Cardiac muscle cell (in vitro differentiated cells and primary cell): ENCODE measurements around the gene PIEZO1. TPM values are rescaled to one million over a fixed set of nuclear protein-coding genes. Genes with fewer than 3 reads are reported as not detected.

Experiments
- DNase-seq, 2 donors: peaks; one replicate each; pipeline versions ENCODE4 v3.0.0 to v3.0.0-alpha.2; 2010 to 2017; ENCODE audit warnings: low read depth in 1 of 2, low spot score in 1 of 2
- H3K27ac ChIP-seq: fragments of 200-600 bp; sonication (generic); 2 replicates; pipeline ENCODE4 v1.5.1; 2016
- H3K27me3 ChIP-seq: fragments of 200-600 bp; sonication (generic); 2 replicates; pipeline ENCODE4 v1.6.0; 2016; ENCODE audit warnings: control low read depth
- H3K36me3 ChIP-seq: fragments of 200-600 bp; sonication (generic); 2 replicates; pipeline ENCODE4 v1.5.1; 2016; ENCODE audit warnings: control low read depth
- H3K4me1 ChIP-seq: fragments of 200-600 bp; sonication (generic); 2 replicates; pipeline ENCODE4 v1.8.1; 2017; ENCODE audit warnings: low read depth, mild to moderate bottlenecking, mixed run types
- H3K4me3 ChIP-seq: fragments of 200-600 bp; sonication (generic); 2 replicates; pipeline ENCODE4 v1.5.1; 2016; ENCODE audit warnings: mild to moderate bottlenecking
- H3K9me3 ChIP-seq: fragments of 200-600 bp; sonication (generic); 2 replicates; pipeline ENCODE4 v1.5.1; 2017; ENCODE audit warnings: low read depth, mild to moderate bottlenecking, control low read depth
- polyA plus RNA-seq: library from polyadenylated mRNA; unstranded; fragments of >200 nt; fragmentation: Nextera tagmentation; extraction: Ambion mirVana; gene quantifications from 2 replicates; pipeline ENCODE4 v1.2.1, GENCODE V29; 2016
- total RNA-seq: library from RNA; depleted of rRNA; stranded (reverse); fragments of >200 nt; gene quantifications from 2 replicates; pipeline ENCODE4 v1.2.3, GENCODE V29; 2016
- TF ChIP-seq, protein P1 (sequence below): IDR thresholded peaks from 2 replicates; pipeline ENCODE4 v1.5.1; 2012; ENCODE audit warnings: low read depth, mild to moderate bottlenecking, low read length

Gene PIEZO1
- total and polyA plus RNA-seq, 2 experiments from 2014 or later, result 32.7 to 121 TPM

GRCh38 chr16:88762258-88762870, 22.7 kb downstream of the PIEZO1 start:
- H3K27ac ChIP-seq, result peak overlapping the region; percentile 85
- no peak for DNase-seq
- peaks cover 50% of the 10 kb centered on the region for H3K4me1 ChIP-seq
- no peaks in the 10 kb centered on the region for H3K27me3 ChIP-seq
- no peaks in the 10 kb centered on the region for H3K36me3 ChIP-seq
- no peak overlapping the region for H3K4me3 ChIP-seq
- TF ChIP-seq, protein P1, sequence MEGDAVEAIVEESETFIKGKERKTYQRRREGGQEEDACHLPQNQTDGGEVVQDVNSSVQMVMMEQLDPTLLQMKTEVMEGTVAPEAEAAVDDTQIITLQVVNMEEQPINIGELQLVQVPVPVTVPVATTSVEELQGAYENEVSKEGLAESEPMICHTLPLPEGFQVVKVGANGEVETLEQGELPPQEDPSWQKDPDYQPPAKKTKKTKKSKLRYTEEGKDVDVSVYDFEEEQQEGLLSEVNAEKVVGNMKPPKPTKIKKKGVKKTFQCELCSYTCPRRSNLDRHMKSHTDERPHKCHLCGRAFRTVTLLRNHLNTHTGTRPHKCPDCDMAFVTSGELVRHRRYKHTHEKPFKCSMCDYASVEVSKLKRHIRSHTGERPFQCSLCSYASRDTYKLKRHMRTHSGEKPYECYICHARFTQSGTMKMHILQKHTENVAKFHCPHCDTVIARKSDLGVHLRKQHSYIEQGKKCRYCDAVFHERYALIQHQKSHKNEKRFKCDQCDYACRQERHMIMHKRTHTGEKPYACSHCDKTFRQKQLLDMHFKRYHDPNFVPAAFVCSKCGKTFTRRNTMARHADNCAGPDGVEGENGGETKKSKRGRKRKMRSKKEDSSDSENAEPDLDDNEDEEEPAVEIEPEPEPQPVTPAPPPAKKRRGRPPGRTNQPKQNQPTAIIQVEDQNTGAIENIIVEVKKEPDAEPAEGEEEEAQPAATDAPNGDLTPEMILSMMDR, result no peak
- H3K9me3 ChIP-seq, result no peaks in the 10 kb centered on the region

DNA sequence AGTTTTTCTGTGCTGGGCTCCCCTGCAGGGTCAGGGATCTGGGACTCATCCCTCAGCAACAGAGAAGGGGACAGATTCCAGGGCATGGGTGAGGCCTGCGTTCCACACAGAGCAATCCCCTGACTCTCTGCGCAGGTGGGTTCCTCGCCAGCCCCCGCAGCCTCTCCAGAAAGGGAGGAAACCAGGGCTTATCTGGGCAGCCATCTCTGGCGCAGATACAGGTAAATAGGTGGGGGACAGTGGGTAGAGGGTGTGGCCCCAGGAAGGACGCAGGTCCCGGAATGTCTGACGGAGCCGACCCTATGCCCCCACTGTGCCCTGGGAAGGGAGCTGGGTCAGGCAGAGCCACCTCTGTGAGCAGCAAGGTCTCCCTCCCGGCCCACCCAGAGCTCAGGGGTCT, 23.2 kb downstream of the PIEZO1 start:
- no peaks in the 10 kb centered on the region for H3K36me3 ChIP-seq
- no peak for DNase-seq
- H3K27ac ChIP-seq, result peak overlapping the region; percentile 50
- H3K4me3 ChIP-seq, result no peak overlapping the region
- TF ChIP-seq, protein P1, result no peak
- H3K9me3 ChIP-seq, result no peaks in the 10 kb centered on the region
- H3K27me3 ChIP-seq, result no peaks in the 10 kb centered on the region
- H3K4me1 ChIP-seq, result peaks cover 45% of the 10 kb centered on the region

DNA sequence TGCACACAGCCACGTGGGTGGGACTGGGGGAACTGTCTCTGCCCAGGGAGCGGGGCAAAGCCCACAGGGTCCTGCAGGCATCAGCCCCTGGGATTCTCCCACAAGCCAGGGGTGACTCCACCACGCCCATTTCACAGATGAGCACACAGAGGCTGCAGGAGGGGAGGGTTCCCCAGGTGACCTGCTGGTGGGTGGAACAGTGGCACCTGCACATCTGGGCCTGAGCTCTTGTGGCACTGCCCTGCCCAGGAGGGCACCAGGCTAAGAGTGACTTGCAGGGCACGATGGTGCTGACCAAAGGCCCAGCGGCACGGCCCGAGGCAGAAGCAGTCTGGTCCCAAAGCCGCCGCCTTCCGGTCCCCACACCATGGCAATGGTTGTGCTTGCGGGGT, 23.9 kb downstream of the PIEZO1 start:
- Histone ChIP-seq H3K27me3 (no peaks in the 10 kb centered on the region), H3K4me1 (peaks cover 45% of the 10 kb centered on the region), H3K4me3 (no peak overlapping the region), H3K36me3 (no peaks in the 10 kb centered on the region), H3K27ac (peak overlapping the region; percentile 99), H3K9me3 (no peaks in the 10 kb centered on the region)
- TF ChIP-seq, protein P1, result no peak
- DNase-seq, result no peak

DNA sequence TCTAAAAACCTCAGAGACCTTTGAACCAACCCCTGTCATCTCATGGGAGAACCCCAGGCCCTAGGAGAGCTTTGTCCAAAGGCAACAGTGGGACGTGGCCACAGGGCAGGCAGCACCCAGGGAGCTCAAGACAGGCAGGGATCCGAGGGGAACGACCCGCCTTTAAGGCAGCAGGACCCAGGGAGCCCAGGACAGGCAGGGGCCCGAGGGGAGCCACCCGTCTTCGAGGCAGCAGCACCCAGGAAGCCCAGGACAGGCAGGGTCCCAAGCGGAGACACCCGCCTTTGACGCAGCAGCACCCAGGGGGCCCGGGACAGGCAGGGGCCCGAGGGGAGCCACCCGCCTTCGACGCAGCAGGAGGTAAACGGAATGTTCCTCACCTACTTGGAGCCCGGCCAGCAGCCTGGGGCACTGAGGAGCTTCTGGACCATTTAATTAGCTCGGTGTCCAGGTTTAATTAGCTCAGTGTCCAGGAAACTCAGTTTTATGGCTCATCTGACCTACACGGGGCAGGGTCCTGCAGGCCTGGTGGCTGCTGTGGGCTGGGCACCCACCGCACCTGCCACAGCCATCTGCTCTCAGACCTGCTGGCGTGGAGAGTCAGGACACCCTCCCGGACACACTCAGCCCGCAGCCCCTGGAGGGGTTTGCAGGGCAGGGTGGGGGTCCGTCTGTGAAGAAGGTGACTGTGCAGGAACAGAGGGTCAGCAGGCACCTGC, 24.4 kb downstream of the PIEZO1 start:
- H3K27me3 ChIP-seq, result no peaks in the 10 kb centered on the region
- peaks cover 45% of the 10 kb centered on the region for H3K4me1 ChIP-seq
- TF ChIP-seq, protein P1, result no peak
- H3K9me3 ChIP-seq, result no peaks in the 10 kb centered on the region
- DNase-seq, result no peak
- peak overlapping the region; percentile 99 for H3K27ac ChIP-seq
- H3K4me3 ChIP-seq, result no peak overlapping the region
- H3K36me3 ChIP-seq, result no peaks in the 10 kb centered on the region

- no peaks in the 10 kb centered on the region for H3K9me3 ChIP-seq
- peak overlapping the region; percentile 99 for H3K27ac ChIP-seq
- DNase-seq, result no peak
- peaks cover 41% of the 10 kb centered on the region for H3K4me1 ChIP-seq
- no peak overlapping the region for H3K4me3 ChIP-seq
- no peaks in the 10 kb centered on the region for H3K27me3 ChIP-seq
- TF ChIP-seq, protein P1, result no peak
- no peaks in the 10 kb centered on the region for H3K36me3 ChIP-seq
Observed at GRCh38 chr16:88759976-88760350, 25.1 kb downstream of the PIEZO1 start.
